Sigmoid colon (tissue), 4 donors: Measurements from ENCODE around the gene NTN1.

ENCODE experiments used
- CTCF ChIP-seq, 4 experiments: fragments of 450-650 bp in 3 of 4; fragments of 200-600 bp in 1 of 4; IDR thresholded peaks; one replicate each; pipeline ENCODE4 v1.5.1; 2016 to 2019; ENCODE audit warnings: antibody characterized with exemption in 4 of 4, mild to moderate bottlenecking in 3 of 4, moderate library complexity in 2 of 4
- EP300 ChIP-seq, 4 donors: sonication (generic); formaldehyde crosslinking; IDR thresholded peaks; one replicate each; pipeline ENCODE4 v1.6.1; 2017; ENCODE audit warnings: antibody characterized with exemption in 4 of 4
- POLR2A ChIP-seq, 2 donors: fragments of 450-650 bp; IDR thresholded peaks; one replicate each; pipeline ENCODE4 v1.6.1; 2016; ENCODE audit warnings: antibody characterized with exemption in 2 of 2, mild to moderate bottlenecking in 2 of 2, moderate library complexity in 2 of 2
- POLR2AphosphoS5 ChIP-seq, 4 donors: sonication (generic); formaldehyde crosslinking; IDR thresholded peaks; one replicate each; pipeline ENCODE4 v1.6.1; 2017; ENCODE audit warnings: antibody characterized with exemption in 4 of 4

DNA sequence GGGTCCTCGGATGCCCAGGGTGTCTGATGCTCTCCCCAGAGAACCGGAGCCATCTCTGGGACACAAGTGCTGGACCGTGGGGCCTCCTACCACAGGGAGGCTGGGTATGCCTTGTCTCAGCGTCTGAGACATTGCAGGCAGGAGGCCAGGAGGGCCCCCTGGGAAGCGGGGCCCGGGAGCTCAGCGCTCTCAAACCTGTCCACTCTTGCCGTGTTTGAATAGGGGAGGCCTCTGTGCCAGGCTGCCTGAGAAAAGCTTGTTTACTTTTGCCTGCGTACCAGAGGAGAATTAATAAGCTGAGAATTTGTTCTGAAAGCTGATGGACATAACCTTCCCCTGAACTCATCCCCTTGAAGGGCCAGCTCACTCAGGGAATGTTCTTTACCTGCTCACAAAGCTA is 163.8 kb downstream of the NTN1 start:
- TF ChIP-seq CTCF (IDR thresholded peaks at IDR 0.05) = no peak
- TF ChIP-seq POLR2A (IDR thresholded peaks at IDR 0.05) = no peak
- no peak for TF ChIP-seq POLR2AphosphoS5 (IDR thresholded peaks at IDR 0.05)
- no peak for TF ChIP-seq EP300 (IDR thresholded peaks at IDR 0.05)
